ENCODE data around the gene TMEM125.

DNA sequence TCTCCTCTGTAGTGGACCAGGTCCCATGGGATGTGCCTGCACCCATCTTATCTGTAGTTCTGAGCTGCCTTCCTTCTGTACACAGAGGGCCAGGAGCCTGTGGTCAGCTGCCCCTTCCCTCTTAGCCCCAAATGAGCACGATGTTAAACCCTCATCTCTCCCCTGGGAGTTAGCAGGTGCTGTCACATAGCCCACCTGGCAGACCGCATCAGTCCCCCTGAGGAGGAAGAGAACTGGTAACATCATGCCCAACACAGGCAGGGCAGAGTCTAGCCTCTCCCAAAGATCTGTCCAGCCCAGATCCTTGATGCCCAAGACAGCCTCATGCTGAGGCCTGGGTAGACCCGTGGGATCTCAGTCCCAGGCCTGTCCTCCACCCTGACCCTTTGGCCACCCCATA, 35.7 kb downstream of the TMEM125 start:
- TF ChIP-seq, protein P1, sequence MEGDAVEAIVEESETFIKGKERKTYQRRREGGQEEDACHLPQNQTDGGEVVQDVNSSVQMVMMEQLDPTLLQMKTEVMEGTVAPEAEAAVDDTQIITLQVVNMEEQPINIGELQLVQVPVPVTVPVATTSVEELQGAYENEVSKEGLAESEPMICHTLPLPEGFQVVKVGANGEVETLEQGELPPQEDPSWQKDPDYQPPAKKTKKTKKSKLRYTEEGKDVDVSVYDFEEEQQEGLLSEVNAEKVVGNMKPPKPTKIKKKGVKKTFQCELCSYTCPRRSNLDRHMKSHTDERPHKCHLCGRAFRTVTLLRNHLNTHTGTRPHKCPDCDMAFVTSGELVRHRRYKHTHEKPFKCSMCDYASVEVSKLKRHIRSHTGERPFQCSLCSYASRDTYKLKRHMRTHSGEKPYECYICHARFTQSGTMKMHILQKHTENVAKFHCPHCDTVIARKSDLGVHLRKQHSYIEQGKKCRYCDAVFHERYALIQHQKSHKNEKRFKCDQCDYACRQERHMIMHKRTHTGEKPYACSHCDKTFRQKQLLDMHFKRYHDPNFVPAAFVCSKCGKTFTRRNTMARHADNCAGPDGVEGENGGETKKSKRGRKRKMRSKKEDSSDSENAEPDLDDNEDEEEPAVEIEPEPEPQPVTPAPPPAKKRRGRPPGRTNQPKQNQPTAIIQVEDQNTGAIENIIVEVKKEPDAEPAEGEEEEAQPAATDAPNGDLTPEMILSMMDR (IDR thresholded peaks at IDR 0.05): no peak
- TF ChIP-seq EZH2phosphoT487 (IDR thresholded peaks at IDR 0.05): no peak
